Memory B cell (primary cell): Measurements from ENCODE around the gene SANBR.

Experiments used
- ATAC-seq: fragments of 150-1000 bp; cut with Tn5 transposase; 2 replicates; pipeline ENCODE4 v1.10.0; 2021; ENCODE audit warnings: low read depth, mild to moderate bottlenecking, moderate library complexity
- DNase-seq, 2 donors: peaks; one replicate each; pipeline ENCODE4 v3.0.0; 2022; ENCODE audit warnings: low spot score in 2 of 2
- H3K27ac Mint-ChIP-seq: one replicate; pipeline ENCODE4 v1.8.0; 2022; ENCODE audit warnings: mild to moderate bottlenecking, moderate library complexity, mixed read lengths
- H3K27me3 Mint-ChIP-seq: one replicate; pipeline ENCODE4 v1.8.0; 2022; ENCODE audit warnings: mixed read lengths
- H3K36me3 Mint-ChIP-seq: one replicate; pipeline ENCODE4 v1.8.0; 2022; ENCODE audit warnings: mild to moderate bottlenecking, mixed read lengths
- H3K4me1 Mint-ChIP-seq: one replicate; pipeline ENCODE4 v1.8.0; 2022; ENCODE audit warnings: mixed read lengths
- H3K4me3 Mint-ChIP-seq: one replicate; pipeline ENCODE4 v1.8.0; 2022; ENCODE audit warnings: mild to moderate bottlenecking, moderate library complexity, mixed read lengths
- H3K9me3 Mint-ChIP-seq: one replicate; pipeline ENCODE4 v1.8.0; 2022; ENCODE audit warnings: mixed read lengths

SANBR gene

DNA sequence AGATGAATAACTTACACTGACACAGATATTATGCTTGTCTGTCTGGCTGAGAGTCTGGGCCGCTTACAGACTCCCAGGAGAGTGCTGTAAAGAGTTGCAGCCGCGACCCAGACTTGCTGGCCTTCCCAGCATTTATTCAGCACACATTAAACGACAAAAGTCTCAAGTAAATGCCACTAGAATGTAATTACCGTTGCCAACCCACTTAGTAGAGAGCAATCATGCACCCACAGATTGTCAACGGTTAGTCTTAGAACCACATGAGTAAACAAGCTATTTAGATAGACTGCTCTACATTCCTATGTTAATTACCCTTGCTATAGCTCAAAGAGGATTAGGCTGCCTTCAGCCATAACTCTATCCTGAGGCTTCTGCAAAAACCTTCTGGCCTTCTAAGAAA lies 48.5 kb downstream of the SANBR start:
- Mint-ChIP-seq H3K4me1 (peaks cover 3% of the 10 kb centered on the region), H3K9me3 (peaks cover 6% of the 10 kb centered on the region), H3K27me3 (no peaks in the 10 kb centered on the region), H3K36me3 (peaks cover 11% of the 10 kb centered on the region), H3K4me3 (no peak overlapping the region), H3K27ac (no peak overlapping the region)
- ATAC-seq: no peak
- DNase-seq: no peak
